MM.1S (cell line): ENCODE measurements around the gene PRR13.

Experiments
- DNase-seq: peaks from one replicate; pipeline ENCODE4 v3.0.0-alpha.2; 2015
- H2AFZ ChIP-seq: fragments of 300-600 bp; sonication (generic); 2 replicates; pipeline ENCODE4 v1.6.0; 2016; ENCODE audit warnings: antibody characterized with exemption, low read length
- H3F3A ChIP-seq: fragments of 300-600 bp; sonication (generic); 2 replicates; pipeline ENCODE4 v1.6.1; 2016; ENCODE audit warnings: mild to moderate bottlenecking, antibody characterized with exemption, low read length, moderate library complexity, mixed read lengths; ENCODE audit not compliant: insufficient read depth
- H3K27ac ChIP-seq: fragments of 300-600 bp; sonication (generic); 2 replicates; pipeline ENCODE4 v1.5.1; 2016; ENCODE audit warnings: mild to moderate bottlenecking, low read length
- H3K27me3 ChIP-seq: fragments of 300-600 bp; sonication (generic); replicated peaks from 2 replicates; pipeline ENCODE4 v1.6.0; 2016; ENCODE audit warnings: low read length; ENCODE audit not compliant: insufficient read depth
- H3K36me3 ChIP-seq: fragments of 300-600 bp; sonication (generic); replicated peaks from 2 replicates; pipeline ENCODE4 v1.6.1; 2016; ENCODE audit warnings: mild to moderate bottlenecking, low read length, mixed read lengths; ENCODE audit not compliant: insufficient read depth
- H3K4me1 ChIP-seq: fragments of 300-600 bp; sonication (generic); 2 replicates; pipeline ENCODE4 v1.6.1; 2016; ENCODE audit warnings: low read length, mixed read lengths
- H3K4me2 ChIP-seq: fragments of 300-600 bp; sonication (generic); 2 replicates; pipeline ENCODE4 v1.6.0; 2016; ENCODE audit warnings: low read depth, low read length
- H3K4me3 ChIP-seq: fragments of 300-600 bp; sonication (generic); 2 replicates; pipeline ENCODE4 v1.5.1; 2016; ENCODE audit warnings: low read length, mixed read lengths
- H3K79me2 ChIP-seq: fragments of 300-600 bp; sonication (generic); 2 replicates; pipeline ENCODE4 v1.6.1; 2016; ENCODE audit warnings: mixed run types, low read length, mixed read lengths
- H3K9ac ChIP-seq: fragments of 300-600 bp; sonication (generic); 2 replicates; pipeline ENCODE4 v1.6.1; 2016; ENCODE audit warnings: low read length, mixed read lengths
- H3K9me2 ChIP-seq: fragments of 300-600 bp; sonication (generic); replicated peaks from 2 replicates; pipeline ENCODE4 v1.6.1; 2016; ENCODE audit warnings: mild to moderate bottlenecking, low read length, mixed read lengths; ENCODE audit not compliant: insufficient read depth
- H3K9me3 ChIP-seq: fragments of 300-600 bp; sonication (generic); replicated peaks from 2 replicates; pipeline ENCODE4 v1.6.1; 2016; ENCODE audit warnings: mild to moderate bottlenecking, low read length, mixed read lengths; ENCODE audit not compliant: insufficient read depth
- H4K20me1 ChIP-seq: fragments of 300-600 bp; sonication (generic); 2 replicates; pipeline ENCODE4 v1.6.1; 2016; ENCODE audit warnings: mild to moderate bottlenecking, low read length, moderate library complexity, mixed read lengths; ENCODE audit not compliant: insufficient read depth
- EZH2 ChIP-seq: fragments of 300-600 bp; sonication (generic); optimal IDR thresholded peaks from 2 replicates; pipeline ENCODE3; 2017; ENCODE audit warnings: low read depth, mild to moderate bottlenecking, antibody characterized with exemption, low read length, mixed read lengths
- EZH2phosphoT487 ChIP-seq: fragments of 300-600 bp; sonication (generic); IDR thresholded peaks from 2 replicates; pipeline ENCODE4 v1.6.1; 2018; ENCODE audit warnings: antibody characterized with exemption, low read length
- TF ChIP-seq, protein P1 (sequence below): fragments of 300-600 bp; sonication (generic); IDR thresholded peaks from 2 replicates; pipeline ENCODE4 v1.5.1; 2016; ENCODE audit warnings: antibody characterized with exemption, low read length, mixed read lengths

Gene PRR13

DNA sequence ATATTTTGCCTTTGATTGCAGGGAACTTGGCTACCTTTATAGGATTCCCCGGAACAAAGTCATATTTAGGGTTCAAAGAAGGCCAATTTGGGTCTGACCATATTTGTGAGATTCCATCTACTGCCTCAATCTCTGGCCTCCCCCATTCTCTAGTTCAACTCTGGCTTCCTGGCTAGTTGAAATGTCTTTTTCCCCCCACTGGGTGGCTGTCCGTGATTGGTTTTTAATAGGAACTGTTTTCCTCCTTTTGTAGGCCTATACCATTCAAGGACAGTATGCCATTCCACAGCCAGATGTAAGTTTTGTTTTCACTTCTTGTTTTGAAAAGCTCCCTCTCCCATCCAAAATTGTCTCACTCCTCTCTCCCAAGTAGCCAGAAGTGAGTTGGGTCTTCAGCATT is 24.1 kb downstream of the PRR13 start:
- TF ChIP-seq, protein P1, sequence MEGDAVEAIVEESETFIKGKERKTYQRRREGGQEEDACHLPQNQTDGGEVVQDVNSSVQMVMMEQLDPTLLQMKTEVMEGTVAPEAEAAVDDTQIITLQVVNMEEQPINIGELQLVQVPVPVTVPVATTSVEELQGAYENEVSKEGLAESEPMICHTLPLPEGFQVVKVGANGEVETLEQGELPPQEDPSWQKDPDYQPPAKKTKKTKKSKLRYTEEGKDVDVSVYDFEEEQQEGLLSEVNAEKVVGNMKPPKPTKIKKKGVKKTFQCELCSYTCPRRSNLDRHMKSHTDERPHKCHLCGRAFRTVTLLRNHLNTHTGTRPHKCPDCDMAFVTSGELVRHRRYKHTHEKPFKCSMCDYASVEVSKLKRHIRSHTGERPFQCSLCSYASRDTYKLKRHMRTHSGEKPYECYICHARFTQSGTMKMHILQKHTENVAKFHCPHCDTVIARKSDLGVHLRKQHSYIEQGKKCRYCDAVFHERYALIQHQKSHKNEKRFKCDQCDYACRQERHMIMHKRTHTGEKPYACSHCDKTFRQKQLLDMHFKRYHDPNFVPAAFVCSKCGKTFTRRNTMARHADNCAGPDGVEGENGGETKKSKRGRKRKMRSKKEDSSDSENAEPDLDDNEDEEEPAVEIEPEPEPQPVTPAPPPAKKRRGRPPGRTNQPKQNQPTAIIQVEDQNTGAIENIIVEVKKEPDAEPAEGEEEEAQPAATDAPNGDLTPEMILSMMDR = peak; percentile 42
- TF ChIP-seq EZH2phosphoT487 (no peak), EZH2 (no peak)
- H3K9me3 ChIP-seq = no peaks in the 10 kb centered on the region
- peak overlapping the region; percentile 94 for H3K27ac ChIP-seq
- H3K9ac ChIP-seq = peak overlapping the region; percentile 58; the same call in 1 of the 2 replicates
- peak overlapping the region; percentile 61 for H3K4me2 ChIP-seq
- H3K4me1 ChIP-seq = peaks cover 91% of the 10 kb centered on the region
- no peaks in the 10 kb centered on the region for H3K9me2 ChIP-seq
- peak; percentile 56 for DNase-seq
- H3K27me3 ChIP-seq = no peaks in the 10 kb centered on the region
- H3K4me3 ChIP-seq = peak overlapping the region; percentile 13; the same call in 1 of the 2 replicates
- no peak overlapping the region for H2AFZ ChIP-seq
- H3K79me2 ChIP-seq = peaks cover 91% of the 10 kb centered on the region
- peaks cover 14% of the 10 kb centered on the region for H3K36me3 ChIP-seq
- H4K20me1 ChIP-seq = no peaks in the 10 kb centered on the region; the same call in 1 of the 2 replicates
- H3F3A ChIP-seq = peaks cover 96% of the 10 kb centered on the region

DNA sequence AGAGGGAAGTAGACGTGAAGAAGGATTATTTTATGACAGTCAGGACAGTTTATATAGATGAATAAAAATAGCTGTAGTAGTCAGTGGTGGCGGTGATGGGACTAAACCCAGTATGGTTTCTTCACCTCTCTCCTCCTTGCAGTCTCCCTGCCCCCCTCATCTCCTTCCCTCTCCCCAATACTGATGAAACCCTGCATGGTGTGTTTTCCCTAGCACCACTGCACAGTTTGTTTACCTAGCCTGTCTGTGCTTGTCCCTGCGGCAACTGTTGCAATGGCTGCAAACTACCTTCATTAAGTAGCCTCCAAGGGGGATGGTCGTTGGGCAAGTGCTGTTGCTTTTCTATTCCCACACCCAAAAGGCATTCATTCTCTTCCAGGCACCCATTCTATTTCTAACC is 25.1 kb downstream of the PRR13 start:
- Histone ChIP-seq H3K4me1 (peaks cover 90% of the 10 kb centered on the region), H3K9me2 (no peaks in the 10 kb centered on the region), H3K4me2 (peak overlapping the region; percentile 61), H3K4me3 (no peak overlapping the region), H4K20me1 (no peaks in the 10 kb centered on the region; the same call in 1 of the 2 replicates), H3F3A (peaks cover 93% of the 10 kb centered on the region), H3K9ac (peak overlapping the region; percentile 58), H3K9me3 (no peaks in the 10 kb centered on the region), H3K27ac (peak overlapping the region; percentile 94), H3K36me3 (peaks cover 14% of the 10 kb centered on the region), H3K79me2 (peaks cover 90% of the 10 kb centered on the region), H3K27me3 (no peaks in the 10 kb centered on the region), H2AFZ (no peak overlapping the region)
- DNase-seq = no peak
- TF ChIP-seq, protein P1 = no peak
- TF ChIP-seq EZH2 (no peak), EZH2phosphoT487 (no peak)

DNA sequence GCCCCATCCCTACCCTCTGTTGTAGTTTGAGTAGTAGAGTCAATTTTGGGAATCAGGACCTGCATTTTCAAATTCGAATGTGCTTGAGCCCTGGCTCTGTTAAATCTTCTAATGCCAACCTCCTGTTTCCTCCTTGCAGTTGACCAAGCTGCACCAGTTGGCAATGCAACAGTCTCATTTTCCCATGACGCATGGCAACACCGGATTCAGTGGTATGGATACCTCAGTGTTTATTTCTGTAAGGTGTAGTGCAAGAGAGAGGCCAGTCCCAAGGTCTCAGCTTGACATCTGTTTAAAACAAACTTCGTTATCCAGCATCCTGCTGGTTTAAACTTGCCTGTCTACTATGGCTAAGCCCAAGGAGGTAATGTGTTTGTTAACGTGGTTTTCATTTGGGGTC is 25.5 kb downstream of the PRR13 start:
- Histone ChIP-seq H3K27ac (peak overlapping the region; percentile 94), H3K4me3 (no peak overlapping the region), H3K9me2 (no peaks in the 10 kb centered on the region), H3K4me1 (peaks cover 90% of the 10 kb centered on the region), H2AFZ (no peak overlapping the region), H3K27me3 (no peaks in the 10 kb centered on the region), H3F3A (peaks cover 93% of the 10 kb centered on the region), H3K4me2 (peak overlapping the region; percentile 61), H3K36me3 (peaks cover 11% of the 10 kb centered on the region), H3K79me2 (peaks cover 90% of the 10 kb centered on the region), H4K20me1 (no peaks in the 10 kb centered on the region; the same call in 1 of the 2 replicates), H3K9ac (peak overlapping the region; percentile 58), H3K9me3 (no peaks in the 10 kb centered on the region)
- TF ChIP-seq EZH2 = no peak
- TF ChIP-seq, protein P1 = no peak
- TF ChIP-seq EZH2phosphoT487 = no peak
- no peak for DNase-seq
